NCI-H2029 treated with DMSO at 0.1 percent for 48 hours (cell line): Measurements from ENCODE around the gene HCFC1R1.

ENCODE experiments used
- DNase-seq: peaks from one replicate; lab custom pipeline; 2025; lab: John Stamatoyannopoulos, UW

The HCFC1R1 gene

DNA sequence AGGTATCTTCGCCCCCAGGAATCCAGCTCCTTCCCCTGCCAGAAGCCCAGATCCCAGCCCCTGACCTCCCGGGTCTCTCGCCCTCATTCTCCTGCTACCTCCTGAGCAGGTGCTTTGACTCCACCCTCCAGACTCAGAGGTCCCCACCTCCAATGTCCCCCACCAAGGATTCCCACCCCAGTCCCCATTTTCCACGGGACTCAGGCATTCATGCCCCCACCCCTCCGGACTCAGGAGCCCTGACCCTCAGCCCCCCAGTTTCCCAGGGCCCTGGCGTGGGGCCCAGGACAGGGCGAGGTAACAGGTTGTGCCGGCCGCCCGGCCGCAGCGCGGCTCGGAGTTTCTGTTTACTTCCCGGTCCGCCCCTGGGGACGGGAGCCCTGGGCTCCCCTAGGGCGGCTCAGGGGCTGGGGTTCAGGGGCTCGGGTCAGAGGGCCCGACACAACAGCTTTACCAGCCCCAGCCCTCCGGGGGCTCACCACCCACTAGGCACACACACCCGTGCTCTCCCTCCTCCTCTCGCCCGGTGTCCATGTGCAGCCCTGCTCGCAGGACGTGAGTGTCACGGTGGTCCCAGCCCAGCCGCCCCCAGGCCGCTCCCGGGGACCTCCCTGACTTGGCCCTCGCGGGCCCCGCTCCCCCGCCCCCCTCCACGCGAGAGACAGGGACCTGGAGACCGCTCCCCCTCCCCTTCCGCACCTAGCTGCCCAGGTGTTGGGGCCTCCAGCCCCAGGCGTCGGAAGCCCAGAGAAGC, 12.4 kb upstream of the HCFC1R1 start:
- no peak for DNase-seq

DNA sequence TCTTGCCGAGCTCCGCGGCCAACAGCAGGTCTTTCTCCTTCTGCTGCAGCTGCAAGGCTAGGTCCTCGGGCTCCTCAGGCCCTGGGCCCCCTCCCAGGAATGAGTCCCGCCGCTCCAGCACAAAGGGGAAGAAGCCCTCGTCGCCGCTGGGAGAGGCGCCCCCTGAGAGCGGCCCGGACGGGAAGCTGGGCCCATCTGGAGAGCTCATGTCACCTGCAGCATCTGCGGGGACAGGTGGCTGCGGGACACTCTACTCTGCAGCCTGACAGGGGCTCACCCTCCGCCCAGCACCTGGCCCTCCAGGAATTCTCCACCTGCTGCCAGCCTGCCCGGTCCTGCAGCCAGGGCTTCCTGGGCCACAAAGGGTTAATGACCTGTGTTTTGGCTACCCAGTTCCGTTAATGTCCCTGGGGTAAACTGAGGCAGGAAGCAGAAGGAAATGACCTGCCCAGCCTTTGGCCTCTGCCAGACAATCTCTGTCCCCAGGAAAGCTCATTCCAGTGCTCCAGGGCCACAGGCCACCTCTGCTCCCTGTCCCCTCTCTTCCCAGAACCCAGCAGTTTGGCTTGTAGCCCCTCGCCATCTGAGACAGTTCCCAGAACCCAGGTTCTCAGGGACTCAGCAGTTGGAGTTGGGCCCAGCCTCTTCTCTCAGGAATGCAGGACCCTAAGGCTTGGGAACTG, 11.7 kb upstream of the HCFC1R1 start:
- no peak for DNase-seq

- DNase-seq: no peak
Measured at GRCh38 chr16:3032624-3033023, 8.9 kb upstream of the HCFC1R1 start.

- DNase-seq: no peak
Measured at GRCh38 chr16:3030222-3031212, 6.8 kb upstream of the HCFC1R1 start.

DNA sequence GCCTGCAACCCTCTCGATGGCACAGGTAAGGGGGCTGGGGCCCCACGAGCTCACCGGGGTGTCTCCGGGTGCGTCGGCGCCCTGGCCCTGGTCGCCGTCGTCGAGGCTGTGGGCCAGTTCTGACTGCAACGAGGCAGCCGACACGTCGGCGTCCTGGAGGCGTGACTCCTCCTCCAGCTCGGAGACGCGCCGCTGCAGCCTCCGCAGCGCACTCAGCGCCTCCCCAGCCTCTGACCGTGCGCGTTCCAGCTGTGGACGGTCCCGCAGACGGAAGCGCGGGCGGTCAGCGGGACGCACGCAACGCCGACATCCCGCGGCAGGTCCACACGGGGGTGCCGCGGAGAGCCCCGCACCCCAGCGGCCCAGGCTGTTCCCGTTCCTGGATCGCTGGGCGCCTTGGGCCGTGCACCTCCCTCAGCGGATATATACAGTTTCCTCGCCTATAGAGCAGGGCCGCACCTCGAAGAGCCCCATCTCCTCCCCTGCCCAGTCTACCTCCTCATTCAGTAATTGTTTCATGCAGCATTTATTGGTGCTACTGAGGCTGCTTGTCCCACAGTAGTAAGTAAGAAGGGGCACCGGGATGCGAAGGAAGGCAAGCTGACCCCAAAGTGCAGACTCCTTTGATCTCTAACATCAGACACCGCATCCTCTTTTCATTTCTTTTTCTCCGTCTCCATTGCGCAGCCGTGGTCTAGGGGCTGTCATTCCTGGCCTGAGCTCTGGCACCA, 5.9 kb upstream of the HCFC1R1 start:
- no peak for DNase-seq

DNA sequence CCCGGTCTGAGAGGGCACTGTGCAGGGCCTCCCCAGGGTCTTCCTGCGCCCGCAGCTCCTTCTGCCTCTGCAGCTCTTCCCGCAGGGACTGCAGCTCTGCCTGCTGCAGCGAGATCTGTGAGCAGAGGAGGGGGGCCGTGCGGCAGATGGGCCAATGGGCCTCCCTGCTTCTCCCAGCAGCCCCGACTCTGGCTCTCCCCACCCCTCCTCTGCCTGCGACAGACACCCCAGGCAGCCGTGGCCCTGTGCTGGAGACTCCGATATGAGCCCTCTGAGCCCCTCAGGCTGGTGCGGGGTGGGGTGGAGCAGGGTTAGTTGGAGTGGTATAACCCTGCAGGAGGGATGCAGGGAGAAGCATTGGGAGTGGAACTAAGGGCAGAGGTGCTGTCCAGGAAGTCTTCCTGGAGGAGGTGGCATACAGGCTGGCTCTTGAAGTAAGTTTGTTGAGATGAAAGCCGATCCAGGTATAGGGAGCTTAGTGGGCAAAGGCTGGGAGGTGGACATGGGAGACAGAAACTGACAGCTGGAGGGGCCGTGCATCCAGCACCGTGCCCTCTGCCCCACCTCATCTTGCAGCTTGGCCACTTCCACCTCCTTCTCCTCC, 5.1 kb upstream of the HCFC1R1 start:
- no peak for DNase-seq

DNA sequence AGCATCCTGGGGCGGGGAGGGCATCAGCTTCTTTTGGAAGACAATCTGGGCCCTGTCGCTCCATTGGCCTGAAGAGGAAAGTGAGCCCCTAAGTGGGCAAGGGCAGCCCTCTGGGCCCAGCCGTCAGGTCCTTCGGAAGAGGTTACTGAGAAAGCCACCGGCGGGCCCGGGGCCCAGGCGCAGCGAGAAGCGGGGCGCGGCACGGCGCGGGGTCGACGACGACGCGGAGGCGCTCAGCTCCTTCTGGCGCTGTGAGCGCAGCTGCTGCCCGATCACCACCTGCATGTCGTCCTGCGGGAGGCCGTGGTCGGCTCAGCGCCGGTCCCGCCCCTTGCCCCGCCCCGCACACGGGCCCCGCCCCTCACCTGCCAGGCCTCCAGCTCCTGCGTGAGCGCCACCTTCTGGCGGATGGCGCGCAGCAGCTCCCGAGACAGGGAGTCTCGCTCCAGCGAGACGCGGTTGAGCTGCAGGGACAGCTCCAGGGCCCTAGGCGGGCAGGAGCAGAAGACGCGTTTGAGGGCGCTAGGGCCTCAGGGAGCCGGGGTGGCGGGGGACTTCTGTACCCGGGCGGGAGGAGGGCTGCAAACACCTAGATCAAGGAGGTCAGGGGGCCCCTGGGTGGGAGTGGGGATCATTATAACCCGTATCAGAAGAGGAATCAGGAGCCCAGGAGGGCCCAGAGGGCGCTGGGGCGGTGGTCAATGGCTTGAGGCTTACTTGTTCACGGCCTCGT, 4.4 kb upstream of the HCFC1R1 start:
- peak; percentile 50 for DNase-seq

- no peak for DNase-seq
Measured at GRCh38 chr16:3027489-3027795, 3.7 kb upstream of the HCFC1R1 start.

- no peak for DNase-seq
Measured at GRCh38 chr16:3026609-3027488, 3.1 kb upstream of the HCFC1R1 start.

DNA sequence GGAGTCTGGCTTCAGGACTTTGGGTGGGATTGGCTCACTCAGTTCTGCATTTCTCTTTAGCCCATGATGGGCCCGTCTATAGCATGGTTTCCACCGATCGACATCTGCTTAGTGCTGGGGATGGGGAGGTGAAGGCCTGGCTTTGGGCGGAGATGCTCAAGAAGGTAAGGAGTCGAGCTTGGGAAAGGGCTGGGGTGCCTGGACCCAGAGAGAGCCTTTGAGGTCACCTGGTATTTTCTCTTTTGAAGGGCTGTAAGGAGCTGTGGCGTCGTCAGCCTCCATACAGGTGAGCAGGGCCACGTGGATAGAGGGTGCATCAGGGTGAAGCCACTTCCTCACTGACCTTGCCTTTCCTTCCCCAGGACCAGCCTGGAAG, 2.2 kb upstream of the HCFC1R1 start:
- no peak for DNase-seq

- DNase-seq: no peak
Measured at GRCh38 chr16:3025032-3026002, 1.6 kb upstream of the HCFC1R1 start.

- no peak for DNase-seq
Measured at GRCh38 chr16:3023415-3023668, 400 bp downstream of the HCFC1R1 start.

DNA sequence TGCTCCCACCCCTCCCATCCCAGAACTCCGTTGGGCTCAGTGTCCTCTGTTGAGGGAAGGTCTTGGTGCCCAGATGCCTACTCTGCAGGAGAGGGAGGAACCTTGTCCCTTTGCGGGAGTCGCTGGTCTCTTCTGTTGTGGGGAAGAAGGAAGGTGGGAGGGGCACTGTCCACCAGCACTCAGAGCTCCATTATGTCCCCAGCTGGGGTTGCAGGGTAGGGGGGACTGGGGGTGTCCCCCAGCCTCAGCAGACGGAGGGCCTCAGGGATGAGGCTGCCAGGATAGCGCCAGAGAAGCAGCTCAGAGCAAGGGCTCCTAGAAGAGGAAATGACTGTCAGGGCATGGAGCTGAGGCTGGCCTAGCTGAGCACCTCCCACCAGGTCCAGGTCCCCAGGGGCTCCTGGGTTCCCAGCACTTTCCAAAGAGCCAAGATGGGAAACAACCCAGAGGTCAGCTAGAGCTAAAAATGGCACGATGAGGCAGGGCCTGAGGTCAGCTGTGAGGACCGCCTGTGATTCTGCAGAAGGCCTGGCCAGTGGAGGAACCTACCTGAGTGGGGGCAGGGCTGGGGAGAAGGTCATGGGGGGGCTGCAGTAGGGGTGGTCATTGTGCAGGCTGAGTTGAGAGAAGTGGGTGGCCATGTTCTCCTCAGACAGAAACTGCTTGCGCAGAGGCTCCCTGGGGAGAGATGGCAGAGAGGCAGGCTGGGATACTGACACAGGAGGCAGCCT, 893 bp downstream of the HCFC1R1 start:
- no peak for DNase-seq

- DNase-seq: no peak
Measured at GRCh38 chr16:3022208-3022683, 1.5 kb downstream of the HCFC1R1 start.

GRCh38 chr16:3021449-3022207, 2.1 kb downstream of the HCFC1R1 start:
- DNase-seq: no peak

- DNase-seq: no peak
Measured at GRCh38 chr16:3020604-3021448, 2.9 kb downstream of the HCFC1R1 start.

DNA sequence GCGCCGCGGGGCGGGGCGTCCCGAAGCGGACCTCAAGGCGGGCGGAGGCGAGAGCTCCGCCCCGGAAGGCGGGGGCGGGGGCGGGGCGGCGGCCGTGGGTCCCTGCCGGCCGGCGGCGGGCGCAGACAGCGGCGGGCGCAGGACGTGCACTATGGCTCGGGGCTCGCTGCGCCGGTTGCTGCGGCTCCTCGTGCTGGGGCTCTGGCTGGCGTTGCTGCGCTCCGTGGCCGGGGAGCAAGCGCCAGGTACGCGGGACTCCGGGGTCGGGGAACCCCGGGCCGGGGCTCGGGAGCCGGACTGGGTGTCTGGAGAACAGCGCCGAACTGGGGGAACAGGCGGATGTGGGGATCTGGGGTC, 3.5 kb downstream of the HCFC1R1 start, which contains the start of gene TNFRSF12A:
TSS of gene TNFRSF12A (plus strand) at position 122 of the 357 bp plus-strand sequence. CDS start at position 152, 30 bp downstream.
- DNase-seq: peak; percentile 25
